GM19193 (cell line): ENCODE data around the gene PDXP.

Experiments
- POLR2A ChIP-seq: IDR thresholded peaks from 4 replicates; pipeline ENCODE4 v1.6.1; 2011; ENCODE audit not compliant: insufficient read depth, insufficient read length; ENCODE audit errors: extremely low read depth

Gene PDXP

DNA sequence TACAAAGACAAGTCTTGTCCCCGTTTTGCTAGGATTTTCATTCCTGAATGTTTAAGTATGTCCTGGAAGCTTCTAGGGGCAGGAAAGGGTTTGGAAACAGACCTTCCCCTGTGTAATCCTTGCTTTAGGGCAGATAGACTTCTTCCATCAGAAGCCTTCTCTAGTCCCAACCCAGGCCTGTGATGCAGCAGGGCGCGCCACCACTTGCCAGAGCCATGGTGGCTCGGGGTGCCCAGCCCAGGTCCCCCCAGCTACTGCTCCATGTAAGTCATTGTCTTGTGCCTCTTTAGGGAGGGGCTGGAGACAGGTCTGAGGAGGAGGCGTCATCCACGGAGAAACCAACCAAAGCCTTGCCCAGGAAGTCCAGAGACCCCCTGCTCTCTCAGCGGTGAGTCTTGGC, 31.9 kb downstream of the PDXP start:
- no peak for TF ChIP-seq POLR2A

DNA sequence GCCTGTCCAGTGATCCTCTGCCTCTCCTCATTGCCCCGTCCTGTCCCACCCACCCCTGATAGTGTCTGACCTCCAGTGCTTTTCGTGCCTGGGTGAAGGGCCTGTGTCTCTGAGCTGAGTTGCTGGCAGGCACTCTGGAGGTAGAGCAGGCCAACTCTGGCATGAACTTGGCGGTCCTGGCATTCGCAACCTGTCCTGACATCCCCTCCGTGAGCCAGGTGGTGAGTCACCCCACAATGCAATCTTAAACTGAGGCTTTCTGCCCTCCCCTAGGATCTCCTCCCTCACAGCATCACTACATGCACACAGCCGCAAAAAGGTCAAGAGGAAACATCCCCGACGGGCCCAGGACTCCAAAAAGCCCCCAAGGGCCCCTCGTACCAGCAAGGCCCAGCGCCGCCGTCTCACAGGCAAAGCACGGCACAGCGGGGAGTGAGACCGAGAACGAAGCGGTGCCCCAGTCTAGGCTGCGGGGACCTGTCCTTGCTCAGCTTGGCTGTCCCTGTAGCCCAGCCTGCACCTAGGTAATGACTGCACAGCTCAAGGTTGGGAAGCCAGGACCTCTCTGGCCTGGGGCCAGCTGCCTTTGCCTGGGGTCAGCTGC, 32.5 kb downstream of the PDXP start:
- TF ChIP-seq POLR2A: no peak

DNA sequence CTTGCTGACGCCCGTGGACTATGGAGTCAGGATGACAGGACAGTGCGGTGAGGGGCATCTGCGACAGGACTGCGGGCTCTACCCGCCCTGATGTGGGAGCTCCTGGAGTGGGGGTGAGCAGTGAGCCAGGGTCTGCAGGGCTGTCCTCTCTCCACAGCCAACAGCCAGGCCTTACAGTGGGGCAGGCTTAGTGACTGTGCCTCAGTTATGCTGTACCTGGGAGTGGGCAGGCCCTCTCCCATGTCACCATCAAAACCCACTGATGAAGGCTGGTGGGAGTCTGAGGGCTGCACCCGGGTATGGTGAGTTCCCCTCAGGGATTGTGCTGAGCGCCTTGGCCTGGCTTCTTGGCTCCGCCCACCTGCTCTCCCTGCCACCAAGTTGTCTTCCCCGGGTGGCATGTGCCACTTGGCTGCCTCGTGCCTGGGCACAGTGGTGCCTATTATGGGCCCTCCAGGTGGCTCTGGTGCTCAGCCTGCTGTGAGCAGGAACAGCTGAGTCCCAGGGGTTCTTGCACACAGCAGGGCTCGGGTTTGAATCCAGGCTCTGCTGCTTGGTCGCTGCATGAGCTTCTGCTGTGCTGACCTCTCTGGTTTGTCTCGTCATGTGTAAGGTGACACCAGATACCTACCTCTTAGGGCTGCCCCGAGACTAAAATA, 34.2 kb downstream of the PDXP start:
- no peak for TF ChIP-seq POLR2A

DNA sequence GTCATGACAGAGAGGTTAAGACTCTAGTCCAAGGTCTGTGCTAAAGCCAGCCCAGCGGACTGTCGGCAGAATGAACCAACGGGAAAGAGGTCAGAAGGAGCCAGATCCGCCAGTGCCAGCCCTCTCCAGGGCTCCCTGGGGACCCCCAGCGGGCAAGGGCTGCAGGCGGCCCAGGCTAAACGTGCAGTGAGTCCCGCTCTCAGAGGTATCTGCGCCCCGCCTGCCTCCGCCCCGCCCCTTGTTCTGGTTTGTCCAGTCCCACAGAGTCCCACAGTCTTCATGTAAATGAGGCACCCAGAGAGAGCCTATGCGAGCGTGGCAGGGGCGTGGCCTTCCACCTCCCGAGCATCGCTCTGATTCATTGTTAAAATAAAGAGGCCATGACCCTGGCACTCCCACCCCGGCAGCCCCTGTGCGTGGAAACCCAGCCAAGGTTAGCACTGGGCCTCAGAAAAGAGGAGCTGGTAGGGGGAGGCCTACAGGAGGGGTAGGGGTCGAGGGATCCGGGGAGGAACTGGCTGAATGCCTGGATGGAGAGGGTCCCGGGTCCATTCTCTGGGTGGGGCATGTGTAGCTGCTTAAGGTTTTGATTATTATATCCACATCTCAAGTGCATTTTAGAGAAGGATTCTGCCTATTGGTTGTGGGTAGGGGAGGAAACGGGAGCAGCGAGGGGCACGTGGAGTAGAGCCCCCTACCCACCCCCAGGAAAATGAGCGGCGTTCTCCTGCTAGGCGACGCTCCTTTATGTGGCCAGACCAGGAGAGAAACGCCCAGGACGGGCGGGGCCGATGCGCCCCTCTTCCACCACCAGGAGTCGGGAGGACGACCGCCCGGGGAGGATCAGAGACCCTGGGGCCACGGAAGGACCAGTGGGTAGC, 38.4 kb downstream of the PDXP start, which contains the start of gene TRIOBP:
TRIOBP (plus strand) TSS at position 392 of the 881 bp plus-strand sequence. CDS start 4,318 bp downstream, outside the sequence.
- TF ChIP-seq POLR2A: no peak

DNA sequence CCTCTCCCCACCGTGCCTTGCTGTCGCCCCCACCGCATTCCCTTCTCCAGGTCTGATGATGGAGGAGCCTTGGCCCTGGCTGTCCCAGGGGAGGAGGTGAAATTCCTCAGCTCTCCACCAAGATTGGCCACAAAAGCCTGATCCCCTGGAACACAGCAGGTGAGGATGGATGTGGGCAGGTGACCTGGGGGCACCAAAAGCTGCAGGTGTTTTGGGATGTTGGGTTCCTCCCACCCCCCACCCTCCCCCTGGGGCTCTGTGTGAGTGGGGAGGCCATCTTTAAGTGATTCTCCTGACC, 39.0 kb downstream of the PDXP start:
- TF ChIP-seq POLR2A: no peak

DNA sequence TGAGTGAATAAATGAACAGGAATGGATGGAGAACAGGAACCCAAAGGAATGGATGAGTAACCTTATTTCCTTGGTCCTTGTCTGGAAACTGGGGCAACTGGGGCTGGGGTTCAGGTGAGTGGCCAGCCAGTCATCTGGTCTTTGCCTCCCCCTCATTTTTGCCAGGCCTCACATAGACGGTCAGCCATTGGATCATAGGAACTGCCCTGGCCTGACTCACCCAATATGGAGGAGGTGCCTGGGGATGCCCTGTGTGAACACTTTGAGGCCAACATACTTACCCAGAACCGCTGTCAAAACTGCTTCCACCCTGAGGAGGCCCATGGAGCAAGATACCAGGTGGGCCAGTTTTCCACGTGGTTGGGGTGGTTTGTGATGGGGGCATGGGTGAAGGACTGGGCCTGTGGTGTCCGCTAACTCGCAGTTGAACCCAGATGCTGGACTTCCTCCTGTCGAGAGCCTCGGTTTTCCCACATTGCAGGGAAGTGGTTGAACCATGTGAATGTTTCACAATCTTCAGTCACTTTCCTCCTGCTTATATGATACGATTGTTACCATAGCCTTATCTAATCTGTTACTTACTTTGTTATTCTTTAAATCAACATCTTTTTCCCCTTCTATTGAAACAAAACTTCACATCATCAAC, 42.7 kb downstream of the PDXP start:
- TF ChIP-seq POLR2A: no peak

DNA sequence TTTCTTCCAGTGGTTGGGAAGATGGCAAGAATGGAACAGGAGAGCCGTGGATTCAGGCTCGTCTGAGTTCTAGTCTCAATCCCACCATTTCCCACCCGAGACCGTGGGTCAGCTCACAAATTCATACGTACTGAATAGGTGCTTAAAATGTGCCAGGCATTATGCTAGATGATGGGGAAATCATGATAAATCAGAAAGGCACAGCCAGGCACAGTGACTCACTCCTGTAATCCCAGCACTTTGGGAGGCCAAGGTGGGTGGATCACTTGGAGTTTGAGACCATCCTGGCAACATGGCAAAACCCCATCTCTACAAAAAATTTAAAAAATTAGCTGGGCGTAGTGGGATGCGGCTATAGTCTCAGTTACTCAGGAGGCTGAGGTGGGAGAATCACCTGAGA, 45.4 kb downstream of the PDXP start:
- TF ChIP-seq POLR2A: no peak

DNA sequence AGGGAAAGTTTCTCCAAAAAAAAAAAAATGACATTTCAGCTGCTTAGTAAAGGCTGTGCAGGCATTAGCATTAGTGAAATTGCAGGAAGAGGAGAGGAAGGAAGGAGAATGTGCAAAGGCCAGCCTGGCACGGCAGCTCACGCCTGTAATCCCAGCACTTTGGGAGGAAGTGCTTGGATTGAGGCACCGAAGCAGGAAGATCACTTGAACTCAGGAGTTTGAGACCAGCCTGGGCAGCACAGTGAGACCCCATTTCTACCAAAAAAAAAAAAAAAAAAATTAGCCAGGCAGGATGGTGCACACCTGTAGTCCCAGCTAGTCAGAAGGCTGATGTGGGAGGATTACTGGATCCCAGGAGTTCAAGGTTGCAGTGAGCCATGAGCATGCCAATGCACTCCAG, 46.1 kb downstream of the PDXP start:
- no peak for TF ChIP-seq POLR2A

DNA sequence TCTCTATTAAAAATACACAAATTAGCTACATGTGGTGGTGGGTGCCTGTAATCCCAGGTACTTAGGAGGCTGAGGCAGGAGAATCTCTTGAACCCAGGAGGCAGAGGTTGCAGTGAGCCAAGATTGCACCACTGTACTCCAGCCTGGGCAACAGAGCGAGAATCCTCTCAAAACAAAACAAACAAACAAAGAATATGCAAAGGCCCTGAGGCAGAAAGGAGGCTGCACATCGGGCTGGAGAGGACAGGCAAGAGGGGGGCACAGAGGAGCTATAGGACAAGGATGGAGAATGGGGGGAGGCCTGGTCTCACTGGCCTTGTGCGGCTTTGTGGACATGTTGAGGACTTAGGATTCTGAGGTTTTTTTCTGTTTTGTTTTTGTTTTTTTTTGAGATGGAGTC, 46.7 kb downstream of the PDXP start:
- TF ChIP-seq POLR2A: no peak

DNA sequence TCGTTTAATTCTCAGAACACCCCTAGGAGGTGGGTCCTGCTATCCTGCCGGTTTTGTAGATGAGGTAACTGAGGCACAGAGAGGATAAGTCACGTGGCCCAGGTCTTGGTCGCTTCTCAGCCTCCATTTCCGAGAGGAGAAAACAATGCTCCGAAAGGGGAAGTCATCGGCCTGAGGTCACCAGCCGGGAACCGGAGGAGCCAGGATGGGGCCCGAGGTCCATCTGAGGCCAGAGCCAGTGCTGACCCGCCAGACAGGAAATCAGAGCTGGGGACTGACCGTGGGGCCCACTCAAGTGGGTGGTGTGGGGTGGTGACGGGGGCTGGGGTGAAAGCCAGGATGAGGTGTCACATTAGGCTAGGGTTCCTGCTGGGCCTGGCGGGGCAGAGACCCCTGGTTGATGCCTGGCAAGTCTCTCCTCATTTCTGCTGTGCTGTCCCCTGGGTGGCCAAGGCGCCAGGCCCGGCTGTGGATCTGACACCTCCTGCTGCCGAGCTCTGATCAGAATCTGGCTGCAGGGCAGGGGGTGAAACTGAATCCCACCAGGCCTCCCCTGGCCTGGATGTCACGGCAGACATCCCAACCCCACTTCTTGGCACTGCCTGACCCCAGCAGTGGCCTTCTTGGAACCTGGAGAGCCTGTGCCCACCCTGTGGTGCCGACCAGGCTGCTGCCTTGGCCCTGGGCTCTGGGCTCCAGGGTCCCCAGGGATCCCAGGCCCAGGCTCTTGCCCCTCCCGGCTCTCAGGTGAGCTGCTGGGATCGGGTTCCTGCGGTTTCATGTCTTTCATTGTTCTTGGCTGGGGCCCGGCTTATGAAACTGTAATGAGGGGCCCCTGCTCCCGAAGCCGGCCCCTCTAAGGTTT, 50.3 kb downstream of the PDXP start:
- no peak for TF ChIP-seq POLR2A

DNA sequence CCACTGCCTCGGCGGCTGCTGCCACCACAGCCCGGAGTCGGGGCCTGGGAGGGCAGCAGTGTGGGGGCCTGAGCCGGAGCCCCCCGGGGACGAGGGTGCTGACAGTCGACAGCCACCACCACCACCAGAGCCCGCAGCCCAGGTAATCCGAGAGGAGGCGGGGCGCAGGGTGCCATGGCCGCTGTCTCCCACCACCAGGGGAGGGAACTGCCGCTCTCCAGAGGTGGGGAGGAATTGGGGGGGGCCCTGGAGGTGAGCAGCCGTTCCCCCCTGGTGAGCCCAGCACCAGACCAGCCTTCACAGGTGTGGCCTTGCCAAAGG, 50.9 kb downstream of the PDXP start:
- no peak for TF ChIP-seq POLR2A

DNA sequence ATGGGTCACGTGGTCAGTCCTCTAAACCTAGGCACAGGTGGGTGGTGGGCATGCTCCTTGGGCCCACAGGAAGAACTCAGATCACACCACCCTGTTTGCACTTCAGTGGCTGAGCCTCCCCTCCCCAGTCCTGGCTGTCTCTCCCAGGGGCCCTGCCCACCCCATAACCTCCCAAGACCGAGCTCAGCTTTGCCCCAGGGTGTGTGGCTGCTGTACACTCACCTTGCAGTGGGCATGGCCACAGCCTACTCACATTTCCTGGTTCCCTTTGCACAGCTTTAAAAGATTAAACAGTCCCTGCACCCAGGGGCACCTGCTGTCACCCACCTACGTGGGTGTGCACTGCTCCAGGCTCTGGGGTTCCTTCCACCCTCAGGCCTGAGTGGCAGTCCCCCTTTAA, 52.2 kb downstream of the PDXP start:
- no peak for TF ChIP-seq POLR2A

DNA sequence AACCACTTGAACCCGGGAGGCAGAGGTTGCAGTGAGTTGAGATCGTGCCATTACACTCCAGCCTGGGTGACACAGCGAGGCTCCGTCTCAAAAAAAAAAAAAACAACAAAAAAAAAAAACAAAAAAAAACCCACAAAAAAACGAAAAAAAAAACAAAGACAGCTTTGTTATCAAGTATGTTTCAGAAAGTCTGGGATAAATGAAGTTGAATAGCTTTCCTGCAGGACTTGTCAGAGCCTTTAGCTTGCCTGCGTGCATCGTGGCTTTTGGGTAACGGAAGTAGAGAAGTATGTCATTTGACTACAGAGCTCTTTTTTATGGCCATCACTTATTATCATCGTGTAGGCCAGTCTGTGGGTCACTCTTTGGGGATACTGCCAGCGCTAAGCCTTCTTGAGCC, 53.0 kb downstream of the PDXP start:
- TF ChIP-seq POLR2A: no peak

DNA sequence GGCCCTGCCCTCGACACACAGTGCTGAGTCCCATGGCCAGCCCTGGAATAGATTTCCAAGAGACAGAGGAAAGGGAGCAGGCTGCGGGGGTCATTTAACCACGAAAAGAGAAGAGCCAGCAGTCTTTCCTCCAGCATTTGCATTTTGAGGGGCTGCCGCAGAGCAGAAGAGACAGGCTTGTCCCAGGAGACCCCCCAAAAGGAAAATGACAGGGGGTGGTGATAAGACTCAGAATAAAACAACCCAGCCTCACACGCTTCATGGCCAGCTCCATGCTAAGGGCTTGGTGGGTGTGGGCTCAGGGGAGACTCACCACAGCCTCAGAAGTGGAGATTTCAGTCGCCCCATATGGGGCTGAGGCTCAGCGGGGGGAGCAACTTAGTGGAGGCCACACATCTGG, 55.2 kb downstream of the PDXP start:
- no peak for TF ChIP-seq POLR2A

DNA sequence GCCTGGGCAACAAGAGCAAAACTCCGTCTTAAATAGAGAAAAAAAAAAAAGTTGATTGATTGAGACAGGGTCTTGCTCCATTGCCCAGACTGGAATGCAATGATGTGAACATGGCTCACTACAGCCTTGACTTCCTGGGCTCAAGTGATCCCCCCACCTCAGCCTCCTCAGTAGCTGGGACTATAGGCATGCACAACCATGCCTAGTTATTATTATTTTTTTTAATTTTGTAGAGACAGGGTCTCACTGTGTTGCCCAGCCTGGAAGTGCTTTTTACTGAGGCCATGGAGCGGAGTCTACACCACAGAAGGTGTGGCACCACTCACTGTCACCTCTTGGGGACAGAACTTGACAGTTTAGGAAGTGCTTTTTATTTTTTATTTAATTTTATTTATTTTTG, 56.1 kb downstream of the PDXP start:
- TF ChIP-seq POLR2A: no peak
